ENCODE results near the gene FAM25A.

Gene FAM25A

GRCh38 chr10:87064651-87065050, 44.6 kb downstream of the FAM25A start:
- DNase-seq (ENCODE audit: low read depth): no peak

- no peak for DNase-seq (ENCODE audit: low read depth)
Measured at GRCh38 chr10:87066178-87066577, 46.1 kb downstream of the FAM25A start.

GRCh38 chr10:87066865-87067264, 46.8 kb downstream of the FAM25A start:
- no peak for DNase-seq (ENCODE audit: low read depth)

- DNase-seq (ENCODE audit: low read depth): no peak
Measured at GRCh38 chr10:87068281-87068680, 48.2 kb downstream of the FAM25A start.

DNA sequence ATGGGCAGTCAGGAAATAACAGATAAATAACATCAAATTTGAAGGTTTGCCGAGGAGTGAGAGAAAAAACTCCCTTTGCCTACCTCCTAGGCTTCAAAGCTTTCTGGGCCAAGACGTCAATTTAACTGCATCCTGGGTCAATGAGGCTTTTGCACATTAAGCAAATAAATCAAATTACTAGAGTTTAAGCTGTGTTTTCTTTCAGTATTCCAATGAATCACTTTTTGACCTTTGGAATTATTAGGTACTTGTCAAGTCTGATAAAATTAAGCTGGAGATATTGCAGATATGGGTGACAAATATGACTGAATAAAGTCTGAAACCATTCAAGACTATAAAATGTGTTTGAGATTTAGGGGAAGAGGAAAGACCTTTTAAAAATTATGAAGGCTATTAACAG, 52.4 kb downstream of the FAM25A start:
- no peak for DNase-seq (ENCODE audit: low read depth)

Measured in fibroblast of the conjunctiva (primary cell).